PC-9 (cell line): ENCODE data around the gene FNDC11. TPM values are rescaled to one million over a fixed set of nuclear protein-coding genes. Genes with fewer than 3 reads are reported as not detected.
A peak's percentile ranks its signal among the peaks of the same experiment; 100 is the strongest.

ENCODE experiments used
- BruUV-seq: library from RNA; stranded (reverse); fragments of 400-500 nt; replicated peaks from 2 replicates; lab custom pipeline; 2021; lab: Mats Ljungman, UMichigan
- CTCF ChIA-PET: fragments of 300-600 bp; sonication (Branson Sonifier 250); formaldehyde crosslinking; loops from one replicate; lab custom pipeline; 2022; ENCODE audit warnings: antibody characterized with exemption; lab: Charles Lee
- POLR2A ChIA-PET: fragments of 300-600 bp; sonication (Branson Sonifier 250); formaldehyde crosslinking; loops from one replicate; lab custom pipeline; 2022; ENCODE audit warnings: antibody characterized with exemption; ENCODE audit not compliant: unreplicated experiment; lab: Charles Lee
- DNase-seq, 2 experiments: peaks; one replicate each; pipeline versions ENCODE4 v3.0.0 to v3.0.0-alpha.2; 2015 to 2022; ENCODE audit warnings: mixed read lengths in 1 of 2
- H2AFZ ChIP-seq: fragments of 200-600 bp; sonication (generic); 2 replicates; pipeline ENCODE4 v1.8.1; 2017; ENCODE audit warnings: antibody characterized with exemption
- H3F3A ChIP-seq: fragments of 200-600 bp; sonication (generic); 2 replicates; pipeline ENCODE4 v1.8.1; 2017; ENCODE audit warnings: antibody characterized with exemption, mild to moderate bottlenecking, low read depth; ENCODE audit not compliant: insufficient read depth
- H3K27ac ChIP-seq: fragments of 200-600 bp; sonication (generic); 2 replicates; pipeline ENCODE4 v1.6.1; 2016; ENCODE audit warnings: mixed run types
- H3K27me3 ChIP-seq: fragments of 200-600 bp; sonication (generic); 2 replicates; pipeline ENCODE4 v1.6.1; 2016; ENCODE audit warnings: low read depth, mixed run types; ENCODE audit not compliant: insufficient read depth
- H3K36me3 ChIP-seq: fragments of 200-600 bp; sonication (generic); 2 replicates; pipeline ENCODE4 v1.6.1; 2016; ENCODE audit warnings: low read depth, mixed run types
- H3K4me1 ChIP-seq: fragments of 200-600 bp; sonication (generic); replicated peaks from 2 replicates; pipeline ENCODE4 v1.6.1; 2016; ENCODE audit warnings: mixed run types; ENCODE audit not compliant: insufficient read depth
- H3K4me2 ChIP-seq: fragments of 200-600 bp; sonication (generic); 2 replicates; pipeline ENCODE4 v1.6.1; 2017; ENCODE audit warnings: mixed run types
- H3K4me3 ChIP-seq: fragments of 200-600 bp; sonication (generic); 2 replicates; pipeline ENCODE4 v1.6.1; 2016; ENCODE audit warnings: mixed run types
- H3K79me2 ChIP-seq: fragments of 200-600 bp; sonication (generic); 2 replicates; pipeline ENCODE4 v1.6.1; 2017; ENCODE audit warnings: low read depth, mixed run types
- H3K9me2 ChIP-seq: fragments of 200-600 bp; sonication (generic); 2 replicates; pipeline ENCODE4 v1.8.1; 2017; ENCODE audit warnings: mild to moderate bottlenecking; ENCODE audit not compliant: insufficient read depth
- H3K9me3 ChIP-seq: fragments of 200-600 bp; sonication (generic); 2 replicates; pipeline ENCODE4 v1.8.1; 2016; ENCODE audit warnings: low read depth; ENCODE audit not compliant: insufficient read depth
- H4K20me1 ChIP-seq: fragments of 200-600 bp; sonication (generic); 2 replicates; pipeline ENCODE4 v1.8.1; 2017; ENCODE audit not compliant: insufficient read depth
- EZH2 ChIP-seq: fragments of 200-600 bp; sonication (generic); IDR thresholded peaks from 2 replicates; pipeline ENCODE4 v1.8.0; 2017; ENCODE audit warnings: antibody characterized with exemption, low read depth
- intact Hi-C: fragments of 100-400 bp; cut with micrococcal nuclease; formaldehyde crosslinking; loops from one replicate; pipeline ENCODE4 v1.10.0; 2022; ENCODE audit not compliant: unreplicated experiment
- total RNA-seq: library from RNA; stranded (reverse); gene quantifications from 2 replicates; pipeline ENCODE4 v1.2.3, GENCODE V29; 2021
- TF ChIP-seq, protein P1 (sequence below): fragments of 200-600 bp; sonication (generic); conservative IDR thresholded peaks from 2 replicates; pipeline ENCODE4 v1.6.1; 2017; ENCODE audit warnings: mixed run types, antibody characterized with exemption, mild to moderate bottlenecking, moderate library complexity

The FNDC11 gene
- total RNA-seq, 1 experiment from 2014 or later: 7.7 TPM

DNA sequence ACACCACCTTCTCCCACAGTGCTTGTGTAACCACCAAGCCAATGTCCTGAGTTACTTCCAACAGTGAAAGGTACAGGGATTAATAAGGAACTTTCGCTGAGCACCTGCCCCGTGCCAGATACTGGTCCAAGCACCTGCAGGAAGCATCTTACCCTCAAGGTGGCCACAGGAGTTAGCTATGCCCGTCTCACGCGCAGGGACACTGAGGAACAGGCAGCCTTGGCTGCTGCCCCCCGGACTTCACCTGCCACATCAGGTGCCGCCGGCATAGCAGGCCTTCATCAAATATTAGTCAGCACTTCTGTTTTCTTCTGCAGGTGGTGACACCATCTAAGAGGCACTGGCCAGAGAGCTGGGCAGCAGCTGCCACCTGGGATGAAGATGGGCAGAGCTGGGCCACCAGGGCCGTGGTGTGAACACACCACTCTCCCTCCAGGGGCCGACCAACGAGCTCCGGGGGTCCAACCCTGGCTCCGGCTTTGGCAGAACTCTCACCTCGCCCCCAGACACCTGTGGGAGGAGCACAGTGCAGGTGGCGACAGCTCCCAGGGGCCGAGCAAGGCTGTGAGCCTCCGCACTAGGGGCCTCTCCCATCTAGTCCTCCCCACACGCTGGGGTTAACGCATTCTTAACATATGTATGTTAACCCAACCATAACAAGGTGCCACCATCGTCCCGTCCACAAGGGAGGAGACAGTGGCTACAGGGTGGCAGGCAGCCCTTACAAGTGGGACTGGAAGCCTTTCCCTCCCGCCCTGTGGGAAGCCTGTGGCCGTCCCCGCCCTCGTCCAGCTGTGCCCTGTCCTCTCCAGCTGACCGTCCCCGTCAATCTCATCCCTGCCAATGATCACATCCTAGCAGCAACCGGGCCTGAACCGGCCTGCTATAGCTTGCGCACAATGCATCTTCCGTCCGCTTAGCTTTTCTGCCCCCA, 36.3 kb upstream of the FNDC11 start:
- ChIA-PET POLR2A (no interaction called here), CTCF (no interaction called here)
- Histone ChIP-seq H3F3A (peaks cover 9% of the 10 kb centered on the region; the same call in 1 of the 2 replicates), H3K4me1 (peaks cover 7% of the 10 kb centered on the region; the same call in 1 of the 2 replicates), H3K9me3 (no peaks in the 10 kb centered on the region), H3K9me2 (no peaks in the 10 kb centered on the region), H3K27me3 (peaks cover 20% of the 10 kb centered on the region), H3K27ac (no peak overlapping the region), H3K79me2 (peaks cover 7% of the 10 kb centered on the region), H2AFZ (no peak overlapping the region), H3K4me3 (no peak overlapping the region), H3K36me3 (peaks cover 7% of the 10 kb centered on the region; the same call in 1 of the 2 replicates), H4K20me1 (no peaks in the 10 kb centered on the region), H3K4me2 (no peak overlapping the region)
- no TSS peak for BruUV-seq
- no peak for DNase-seq
- no peak for TF ChIP-seq EZH2
- TF ChIP-seq, protein P1, sequence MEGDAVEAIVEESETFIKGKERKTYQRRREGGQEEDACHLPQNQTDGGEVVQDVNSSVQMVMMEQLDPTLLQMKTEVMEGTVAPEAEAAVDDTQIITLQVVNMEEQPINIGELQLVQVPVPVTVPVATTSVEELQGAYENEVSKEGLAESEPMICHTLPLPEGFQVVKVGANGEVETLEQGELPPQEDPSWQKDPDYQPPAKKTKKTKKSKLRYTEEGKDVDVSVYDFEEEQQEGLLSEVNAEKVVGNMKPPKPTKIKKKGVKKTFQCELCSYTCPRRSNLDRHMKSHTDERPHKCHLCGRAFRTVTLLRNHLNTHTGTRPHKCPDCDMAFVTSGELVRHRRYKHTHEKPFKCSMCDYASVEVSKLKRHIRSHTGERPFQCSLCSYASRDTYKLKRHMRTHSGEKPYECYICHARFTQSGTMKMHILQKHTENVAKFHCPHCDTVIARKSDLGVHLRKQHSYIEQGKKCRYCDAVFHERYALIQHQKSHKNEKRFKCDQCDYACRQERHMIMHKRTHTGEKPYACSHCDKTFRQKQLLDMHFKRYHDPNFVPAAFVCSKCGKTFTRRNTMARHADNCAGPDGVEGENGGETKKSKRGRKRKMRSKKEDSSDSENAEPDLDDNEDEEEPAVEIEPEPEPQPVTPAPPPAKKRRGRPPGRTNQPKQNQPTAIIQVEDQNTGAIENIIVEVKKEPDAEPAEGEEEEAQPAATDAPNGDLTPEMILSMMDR: no peak
- intact Hi-C loops: no loop called here

DNA sequence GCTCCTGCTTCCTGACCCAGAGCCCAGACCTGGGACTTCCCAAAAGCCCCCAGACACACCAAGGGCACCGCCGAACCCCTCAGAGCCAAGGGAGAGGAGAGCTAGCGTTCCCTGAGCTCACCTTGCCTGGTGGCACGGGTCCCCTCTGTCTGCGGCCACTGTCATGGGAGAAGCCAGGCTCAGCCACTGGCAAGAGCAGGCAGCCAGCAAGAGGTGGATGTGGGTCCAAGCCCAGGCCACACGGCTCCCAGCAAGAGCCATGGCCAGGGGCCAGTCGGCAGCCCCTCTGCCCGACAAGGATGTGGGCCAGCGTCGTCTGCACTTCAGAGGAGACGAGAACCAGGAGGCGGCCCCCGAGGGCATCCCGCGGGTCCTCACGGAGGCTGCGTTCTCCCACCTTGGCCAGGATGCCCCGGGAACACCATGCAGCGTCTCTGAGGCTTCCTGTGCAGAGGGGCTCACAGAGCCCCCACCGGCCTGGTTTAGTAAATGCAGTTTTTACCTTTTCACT, 35.6 kb upstream of the FNDC11 start:
- H3K4me3 ChIP-seq: no peak overlapping the region

More for the DNA sequence above, 35.6 kb upstream of the FNDC11 start:
- TSS peak; percentile 14 for BruUV-seq
- Histone ChIP-seq H3K36me3 (peaks cover 13% of the 10 kb centered on the region), H4K20me1 (no peaks in the 10 kb centered on the region), H3K4me2 (no peak overlapping the region), H3K9me2 (no peaks in the 10 kb centered on the region), H3F3A (peaks cover 13% of the 10 kb centered on the region; the same call in 1 of the 2 replicates), H3K27ac (no peak overlapping the region), H3K9me3 (peaks cover 5% of the 10 kb centered on the region; the same call in 1 of the 2 replicates), H2AFZ (no peak overlapping the region), H3K79me2 (peaks cover 7% of the 10 kb centered on the region), H3K27me3 (peaks cover 12% of the 10 kb centered on the region), H3K4me1 (peaks cover 7% of the 10 kb centered on the region; the same call in 1 of the 2 replicates)
- POLR2A ChIA-PET: no interaction called here
- CTCF ChIA-PET: interaction anchor here (0.7 kb wide), 1 partner anchor 54 kb away, joined by 4 read pairs; no protein-coding TSS in a partner anchor
- no peak for TF ChIP-seq EZH2
- TF ChIP-seq, protein P1: no peak
- intact Hi-C loops: no loop called here
- no peak for DNase-seq
